GM21423 (cell line): ENCODE measurements around the gene TMEM167B.
"Not testable (repeated sequence)": the region's sequence is repeated elsewhere in the genome, so short reads cannot be mapped to it uniquely, and the experiment has no call there.

Source experiments
- ATAC-seq: cut with Tn5 transposase; IDR thresholded peaks from one replicate; pipeline ENCODE4 v1.9.1; 2021; ENCODE audit warnings: mild to moderate bottlenecking, moderate library complexity; ENCODE audit not compliant: unreplicated experiment

TMEM167B gene

GRCh38 chr1:109112652-109113285, 22.2 kb downstream of the TMEM167B start:
- peak; percentile 67 for ATAC-seq

- peak; percentile 51 for ATAC-seq
Measured at GRCh38 chr1:109113590-109114341, 23.2 kb downstream of the TMEM167B start, which contains the start of gene ELAPOR1. TSS of gene ELAPOR1 (plus strand) at chr1:109114115. CDS start at chr1:109114184, 69 bp downstream.

- no peak for ATAC-seq
Measured at GRCh38 chr1:109114342-109114674, 23.7 kb downstream of the TMEM167B start.

GRCh38 chr1:109115685-109116084, 25.1 kb downstream of the TMEM167B start:
- ATAC-seq: no peak

- ATAC-seq: no peak
Measured at GRCh38 chr1:109116286-109116685, 25.7 kb downstream of the TMEM167B start.

GRCh38 chr1:109118089-109118488, 27.5 kb downstream of the TMEM167B start:
- ATAC-seq: no peak

GRCh38 chr1:109120356-109120755, 29.8 kb downstream of the TMEM167B start:
- no peak for ATAC-seq

GRCh38 chr1:109131059-109131458, 40.5 kb downstream of the TMEM167B start:
- ATAC-seq: no peak

GRCh38 chr1:109131800-109132199, 41.2 kb downstream of the TMEM167B start:
- no peak for ATAC-seq

- no peak for ATAC-seq
Measured at GRCh38 chr1:109133002-109133706, 42.6 kb downstream of the TMEM167B start.

- no peak for ATAC-seq
Measured at GRCh38 chr1:109133815-109134214, 43.3 kb downstream of the TMEM167B start.

- peak; percentile 62 for ATAC-seq
Measured at GRCh38 chr1:109134423-109134822, 43.9 kb downstream of the TMEM167B start.

GRCh38 chr1:109135940-109136339, 45.4 kb downstream of the TMEM167B start:
- ATAC-seq: no peak

GRCh38 chr1:109136766-109137165, 46.2 kb downstream of the TMEM167B start:
- ATAC-seq: no peak

GRCh38 chr1:109137958-109138357, 47.4 kb downstream of the TMEM167B start:
- ATAC-seq: no peak

GRCh38 chr1:109138358-109138757, 47.8 kb downstream of the TMEM167B start:
- ATAC-seq: no peak

- no peak for ATAC-seq
Measured at GRCh38 chr1:109140392-109140791, 49.8 kb downstream of the TMEM167B start.

GRCh38 chr1:109142260-109142659, 51.7 kb downstream of the TMEM167B start:
- ATAC-seq: no peak

GRCh38 chr1:109142725-109143124, 52.2 kb downstream of the TMEM167B start:
- not testable (repeated sequence) for ATAC-seq
